NCI-H82 (cell line): ENCODE results near the gene BANP.
"Not testable (repeated sequence)": the region's sequence is repeated elsewhere in the genome, so short reads cannot be mapped to it uniquely, and the experiment has no call there.

Source experiments
- DNase-seq: peaks from one replicate; lab custom pipeline; 2025; lab: John Stamatoyannopoulos, UW

BANP gene

GRCh38 chr16:88066680-88067529 is 115.7 kb downstream of the BANP start:
- no peak for DNase-seq

- DNase-seq = no peak
These were observed 116.5 kb downstream of the BANP start for GRCh38 chr16:88067530-88068411.

GRCh38 chr16:88068476-88069396 is 117.5 kb downstream of the BANP start:
- DNase-seq = no peak

- DNase-seq = no peak
These were observed 118.3 kb downstream of the BANP start for GRCh38 chr16:88069397-88070168.

- no peak for DNase-seq
These were observed 119.1 kb downstream of the BANP start for GRCh38 chr16:88070341-88070740.

- DNase-seq = no peak
These were observed 119.9 kb downstream of the BANP start for GRCh38 chr16:88070989-88071625.

- DNase-seq = no peak
These were observed 120.7 kb downstream of the BANP start for GRCh38 chr16:88071908-88072307.

GRCh38 chr16:88072571-88073001 is 121.4 kb downstream of the BANP start:
- no peak for DNase-seq

- no peak for DNase-seq
These were observed 122.0 kb downstream of the BANP start for GRCh38 chr16:88073201-88073721.

GRCh38 chr16:88074041-88074440 is 122.8 kb downstream of the BANP start:
- DNase-seq = no peak

- DNase-seq = no peak
These were observed 125.1 kb downstream of the BANP start for GRCh38 chr16:88076211-88076931.

GRCh38 chr16:88076932-88077320 is 125.7 kb downstream of the BANP start:
- DNase-seq = not testable (repeated sequence)

- DNase-seq = no peak
These were observed 126.3 kb downstream of the BANP start for GRCh38 chr16:88077328-88078108.

GRCh38 chr16:88078111-88078775 is 127.0 kb downstream of the BANP start:
- DNase-seq = no peak

GRCh38 chr16:88083582-88083981 is 132.3 kb downstream of the BANP start:
- no peak for DNase-seq

GRCh38 chr16:88084881-88085280 is 133.6 kb downstream of the BANP start:
- no peak for DNase-seq

GRCh38 chr16:88086571-88087516 is 135.6 kb downstream of the BANP start:
- DNase-seq = no peak
